Gastrocnemius medialis (tissue), 4 donors: ENCODE data around the gene TMC3. TPM values are rescaled to one million over a fixed set of nuclear protein-coding genes. Genes with fewer than 3 reads are reported as not detected.

Experiments
- ATAC-seq, 2 donors: fragments of 150-250 bp; one replicate each; pipeline ENCODE4 v1.9.1; 2016
- DNase-seq, 2 donors: peaks; one replicate each; pipeline ENCODE4 v3.0.0-alpha.2; 2019
- H3K27ac ChIP-seq, 4 donors: fragments of 200-600 bp; sonication (generic); 1 replicate in 1 of 4; 2 replicates in 3 of 4; pipeline ENCODE4 v1.5.1; 2016 to 2018; ENCODE audit warnings: mild to moderate bottlenecking in 2 of 4, moderate library complexity in 1 of 4
- H3K27me3 ChIP-seq, 3 donors: fragments of 200-600 bp; sonication (generic) in 2 of 3; 1 replicate in 1 of 3; 2 replicates in 2 of 3; pipeline versions ENCODE4 v1.5.1 to v1.6.0; 2016 to 2019; ENCODE audit warnings: mild to moderate bottlenecking in 1 of 3, moderate library complexity in 1 of 3
- H3K36me3 ChIP-seq, 2 donors: fragments of 200-600 bp; sonication (generic) in 1 of 2; one replicate each; pipeline ENCODE4 v1.5.1; 2017 to 2018
- H3K4me1 ChIP-seq, 2 donors: fragments of 200-600 bp; sonication (generic) in 1 of 2; one replicate each; pipeline ENCODE4 v1.5.1; 2016 to 2017; ENCODE audit warnings: mild to moderate bottlenecking in 2 of 2
- H3K4me3 ChIP-seq, 4 donors: fragments of 200-600 bp; sonication (generic) in 3 of 4; 1 replicate in 1 of 4; 2 replicates in 3 of 4; pipeline ENCODE4 v1.5.1; 2016 to 2019; ENCODE audit warnings: mild to moderate bottlenecking in 2 of 4
- H3K9me3 ChIP-seq, 3 donors: fragments of 200-600 bp; sonication (generic) in 2 of 3; 1 replicate in 1 of 3; 2 replicates in 2 of 3; pipeline ENCODE4 v1.5.1; 2016 to 2019
- POLR2A ChIP-seq, 2 donors: fragments of 450-650 bp; IDR thresholded peaks; one replicate each; pipeline ENCODE4 v1.6.1; 2017; ENCODE audit warnings: antibody characterized with exemption in 2 of 2, mild to moderate bottlenecking in 2 of 2, moderate library complexity in 2 of 2
- in situ Hi-C, 4 donors: fragments of 200-750 bp; cut with MboI; loops; one replicate each; pipeline versions ENCODE4 v1.15.0 to v1.8.0; 2017; ENCODE audit warnings: low sequenced_read_pairs in 4 of 4
- intact Hi-C: fragments of 100-400 bp; cut with DNase I; formaldehyde crosslinking; loops from one replicate; pipeline ENCODE4 v1.15.1; 2023; ENCODE audit warnings: low total_unique reads
- total RNA-seq, 4 donors: library from RNA; depleted of rRNA; stranded (reverse); fragments of >200 nt; gene quantifications; one replicate each; pipeline versions ENCODE4 v1.1.0 to v1.2.3, GENCODE V29; 2016
- TF ChIP-seq, protein P1 (sequence below), 5 experiments: fragments of 450-650 bp in 3 of 5; fragments of 200-600 bp in 2 of 5; sonication (generic) in 2 of 5; IDR thresholded peaks in 4 of 5; conservative IDR thresholded peaks in 1 of 5; 1 replicate in 4 of 5; 2 replicates in 1 of 5; pipeline ENCODE4 v1.5.1; 2016 to 2019; ENCODE audit warnings: antibody characterized with exemption in 5 of 5, mild to moderate bottlenecking in 3 of 5, moderate library complexity in 3 of 5

TMC3 gene
- total RNA-seq, 4 donors from 2014 or later = not detected

GRCh38 chr15:81285461-81285860, 88.6 kb downstream of the TMC3 start:
- no peaks in the 10 kb centered on the region for H3K27me3 ChIP-seq
- H3K4me3 ChIP-seq = no peak overlapping the region
- intact Hi-C loops (no loop called here), in situ Hi-C loops (no loop called here)
- peaks cover 0 to 5% of the 10 kb centered on the region in 2 donors for H3K4me1 ChIP-seq
- ATAC-seq = no peak
- DNase-seq = no peak
- no peaks in the 10 kb centered on the region for H3K36me3 ChIP-seq
- no peak overlapping the region for H3K27ac ChIP-seq
- H3K9me3 ChIP-seq = no peaks in the 10 kb centered on the region
- TF ChIP-seq, protein P1, sequence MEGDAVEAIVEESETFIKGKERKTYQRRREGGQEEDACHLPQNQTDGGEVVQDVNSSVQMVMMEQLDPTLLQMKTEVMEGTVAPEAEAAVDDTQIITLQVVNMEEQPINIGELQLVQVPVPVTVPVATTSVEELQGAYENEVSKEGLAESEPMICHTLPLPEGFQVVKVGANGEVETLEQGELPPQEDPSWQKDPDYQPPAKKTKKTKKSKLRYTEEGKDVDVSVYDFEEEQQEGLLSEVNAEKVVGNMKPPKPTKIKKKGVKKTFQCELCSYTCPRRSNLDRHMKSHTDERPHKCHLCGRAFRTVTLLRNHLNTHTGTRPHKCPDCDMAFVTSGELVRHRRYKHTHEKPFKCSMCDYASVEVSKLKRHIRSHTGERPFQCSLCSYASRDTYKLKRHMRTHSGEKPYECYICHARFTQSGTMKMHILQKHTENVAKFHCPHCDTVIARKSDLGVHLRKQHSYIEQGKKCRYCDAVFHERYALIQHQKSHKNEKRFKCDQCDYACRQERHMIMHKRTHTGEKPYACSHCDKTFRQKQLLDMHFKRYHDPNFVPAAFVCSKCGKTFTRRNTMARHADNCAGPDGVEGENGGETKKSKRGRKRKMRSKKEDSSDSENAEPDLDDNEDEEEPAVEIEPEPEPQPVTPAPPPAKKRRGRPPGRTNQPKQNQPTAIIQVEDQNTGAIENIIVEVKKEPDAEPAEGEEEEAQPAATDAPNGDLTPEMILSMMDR (IDR thresholded peaks at IDR 0.05 in 4 of 5, conservative IDR thresholded peaks at IDR 0.05 in 1 of 5) = no peak
- no peak for TF ChIP-seq POLR2A (IDR thresholded peaks at IDR 0.05)

- no peaks in the 10 kb centered on the region for H3K27me3 ChIP-seq
- peaks cover 0 to 5% of the 10 kb centered on the region in 2 donors for H3K4me1 ChIP-seq
- no peak for DNase-seq
- H3K4me3 ChIP-seq = no peak overlapping the region
- TF ChIP-seq, protein P1 (IDR thresholded peaks at IDR 0.05 in 4 of 5, conservative IDR thresholded peaks at IDR 0.05 in 1 of 5) = no peak
- no peak for TF ChIP-seq POLR2A (IDR thresholded peaks at IDR 0.05)
- H3K9me3 ChIP-seq = no peaks in the 10 kb centered on the region
- H3K36me3 ChIP-seq = no peaks in the 10 kb centered on the region
- ATAC-seq = no peak
- intact Hi-C loops = no loop called here
- no peak overlapping the region for H3K27ac ChIP-seq
- in situ Hi-C loops = no loop called here
Observed at GRCh38 chr15:81284256-81285031, 89.6 kb downstream of the TMC3 start.

DNA sequence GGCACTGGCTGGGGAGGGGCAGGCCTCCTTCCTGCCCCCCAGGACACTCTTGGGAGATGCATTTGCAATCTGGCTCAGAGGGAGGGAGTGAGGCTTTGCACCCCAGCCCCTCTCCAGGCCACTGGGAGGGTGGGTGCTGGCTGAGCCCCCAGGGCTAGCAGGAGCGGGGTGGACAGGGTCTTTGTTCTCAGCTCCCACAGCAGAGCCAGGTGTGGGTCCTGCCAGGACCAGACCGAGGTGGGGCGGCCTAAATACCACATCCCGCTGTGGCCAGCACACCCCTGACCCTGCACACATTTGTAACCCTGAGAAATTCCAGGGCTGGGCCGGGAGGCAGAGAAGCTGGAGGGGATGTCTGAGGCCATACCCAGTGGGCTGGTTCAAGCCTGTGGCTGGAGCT, 91.1 kb downstream of the TMC3 start:
- no peaks in the 10 kb centered on the region for H3K36me3 ChIP-seq
- peaks cover 0 to 5% of the 10 kb centered on the region in 2 donors for H3K4me1 ChIP-seq
- in situ Hi-C loops = no loop called here
- no peak for DNase-seq
- no peak overlapping the region for H3K27ac ChIP-seq
- TF ChIP-seq POLR2A (IDR thresholded peaks at IDR 0.05) = no peak
- TF ChIP-seq, protein P1 (IDR thresholded peaks at IDR 0.05 in 4 of 5, conservative IDR thresholded peaks at IDR 0.05 in 1 of 5) = no peak
- intact Hi-C loops = no loop called here
- no peaks in the 10 kb centered on the region for H3K9me3 ChIP-seq
- H3K4me3 ChIP-seq = no peak overlapping the region
- no peaks in the 10 kb centered on the region for H3K27me3 ChIP-seq
- ATAC-seq = no peak

GRCh38 chr15:81282606-81282895, 91.5 kb downstream of the TMC3 start:
- intact Hi-C loops (no loop called here), in situ Hi-C loops (no loop called here)
- no peak for ATAC-seq
- H3K36me3 ChIP-seq = no peaks in the 10 kb centered on the region
- no peak overlapping the region for H3K27ac ChIP-seq
- no peaks in the 10 kb centered on the region for H3K27me3 ChIP-seq
- TF ChIP-seq, protein P1 (IDR thresholded peaks at IDR 0.05 in 4 of 5, conservative IDR thresholded peaks at IDR 0.05 in 1 of 5) = no peak
- peaks cover 0 to 5% of the 10 kb centered on the region in 2 donors for H3K4me1 ChIP-seq
- no peak overlapping the region for H3K4me3 ChIP-seq
- no peak for DNase-seq
- no peaks in the 10 kb centered on the region for H3K9me3 ChIP-seq
